ENCODE measurements around the gene NR1H3. TPM values are rescaled to one million over a fixed set of nuclear protein-coding genes. Genes with fewer than 3 reads are reported as not detected.

The NR1H3 gene
- total RNA-seq, 6 donors from 2014 or later, result 37.3 to 367 (median 49.2) TPM

DNA sequence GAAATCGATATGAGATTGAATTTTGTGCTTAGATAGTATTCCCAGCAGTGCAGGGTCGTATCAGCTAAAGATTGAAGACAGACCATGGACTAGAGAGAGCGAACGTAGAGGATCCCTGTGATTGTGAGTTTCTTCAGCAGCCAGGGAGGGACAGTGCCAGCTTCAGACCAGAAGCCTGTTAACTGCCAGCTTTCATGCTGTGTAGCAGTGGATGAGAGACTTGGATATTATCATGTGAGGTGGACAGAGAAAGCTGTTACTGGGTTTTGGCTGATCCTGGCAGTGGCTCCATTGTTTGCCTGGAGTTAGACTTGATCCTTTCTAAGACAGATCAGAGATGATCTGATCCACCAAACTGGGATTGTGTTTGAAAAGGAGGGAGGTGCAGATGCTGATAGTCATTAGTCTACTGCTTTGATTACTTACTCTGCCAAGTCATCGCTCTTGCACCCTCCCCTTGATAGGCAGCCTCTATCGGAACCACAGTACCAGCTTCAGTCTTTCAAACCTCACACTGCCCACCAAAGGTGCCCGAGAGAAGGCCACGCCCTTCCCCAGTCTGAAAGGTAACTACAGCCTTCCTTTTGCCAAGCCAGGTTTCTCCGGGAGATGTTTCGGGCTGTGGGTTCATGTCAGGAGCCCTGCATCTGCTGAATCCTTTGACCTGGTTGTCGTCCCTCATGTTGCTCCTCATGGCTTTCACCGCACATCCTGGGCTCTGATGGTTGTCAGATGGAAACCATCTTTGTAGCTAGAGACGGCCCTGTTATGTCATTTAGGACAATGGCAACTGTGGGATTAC is 28.4 kb downstream of the NR1H3 start:
- no peak for DNase-seq
- TF ChIP-seq POLR2AphosphoS5 (IDR thresholded peaks at IDR 0.05) (no peak), EP300 (IDR thresholded peaks at IDR 0.05) (no peak), POLR2A (IDR thresholded peaks at IDR 0.05) (no peak)
- TF ChIP-seq, protein P1, sequence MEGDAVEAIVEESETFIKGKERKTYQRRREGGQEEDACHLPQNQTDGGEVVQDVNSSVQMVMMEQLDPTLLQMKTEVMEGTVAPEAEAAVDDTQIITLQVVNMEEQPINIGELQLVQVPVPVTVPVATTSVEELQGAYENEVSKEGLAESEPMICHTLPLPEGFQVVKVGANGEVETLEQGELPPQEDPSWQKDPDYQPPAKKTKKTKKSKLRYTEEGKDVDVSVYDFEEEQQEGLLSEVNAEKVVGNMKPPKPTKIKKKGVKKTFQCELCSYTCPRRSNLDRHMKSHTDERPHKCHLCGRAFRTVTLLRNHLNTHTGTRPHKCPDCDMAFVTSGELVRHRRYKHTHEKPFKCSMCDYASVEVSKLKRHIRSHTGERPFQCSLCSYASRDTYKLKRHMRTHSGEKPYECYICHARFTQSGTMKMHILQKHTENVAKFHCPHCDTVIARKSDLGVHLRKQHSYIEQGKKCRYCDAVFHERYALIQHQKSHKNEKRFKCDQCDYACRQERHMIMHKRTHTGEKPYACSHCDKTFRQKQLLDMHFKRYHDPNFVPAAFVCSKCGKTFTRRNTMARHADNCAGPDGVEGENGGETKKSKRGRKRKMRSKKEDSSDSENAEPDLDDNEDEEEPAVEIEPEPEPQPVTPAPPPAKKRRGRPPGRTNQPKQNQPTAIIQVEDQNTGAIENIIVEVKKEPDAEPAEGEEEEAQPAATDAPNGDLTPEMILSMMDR (IDR thresholded peaks at IDR 0.05), result no peak
- Histone ChIP-seq H3K9me3 (no peaks in the 10 kb centered on the region), H3K27ac (no peak overlapping the region), H3K4me3 (no peak overlapping the region), H3K36me3 (peaks cover 77 to 100% (median 98%) of the 10 kb centered on the region in 4 donors), H3K4me1 (no peaks in the 10 kb centered on the region), H3K27me3 (no peaks in the 10 kb centered on the region)
- 95 to 97% methylated on average over 13 of the region's 13 CpGs for WGBS, 2 donors
- ATAC-seq (ENCODE audit: low FRiP score in 2 of 2), result no peak

DNA sequence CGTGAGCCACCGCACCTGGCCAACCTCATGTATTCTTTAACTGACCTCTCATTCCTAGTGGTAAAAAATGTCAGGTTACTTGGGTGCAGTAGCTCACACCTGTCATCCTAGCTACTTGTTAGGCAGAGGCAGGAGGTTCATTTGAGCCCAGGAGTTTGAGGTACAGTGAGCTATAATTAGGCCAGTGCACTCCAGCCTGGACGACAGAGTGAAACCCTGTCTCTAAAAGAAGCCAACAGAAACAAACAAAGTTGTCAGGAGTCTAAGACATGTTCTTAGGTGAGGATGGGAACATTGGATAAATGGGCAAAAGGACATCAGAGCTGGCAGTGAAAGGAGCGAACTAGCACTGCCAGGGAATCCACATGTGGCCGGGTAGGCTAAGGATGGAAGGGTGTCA is 30.3 kb downstream of the NR1H3 start:
- TF ChIP-seq POLR2AphosphoS5 (IDR thresholded peaks at IDR 0.05) (no peak), POLR2A (IDR thresholded peaks at IDR 0.05) (no peak), EP300 (IDR thresholded peaks at IDR 0.05) (no peak)
- TF ChIP-seq, protein P1 (IDR thresholded peaks at IDR 0.05), result no peak
- DNase-seq, result no peak
- Histone ChIP-seq H3K4me1 (no peaks in the 10 kb centered on the region), H3K9me3 (no peaks in the 10 kb centered on the region), H3K36me3 (peaks cover 74 to 100% (median 98%) of the 10 kb centered on the region in 4 donors), H3K27me3 (no peaks in the 10 kb centered on the region), H3K4me3 (no peak overlapping the region), H3K27ac (no peak overlapping the region)
- ATAC-seq (ENCODE audit: low FRiP score in 2 of 2), result no peak
- 84 to 92% methylated on average over 5 of the region's 5 CpGs for WGBS, 2 donors

DNA sequence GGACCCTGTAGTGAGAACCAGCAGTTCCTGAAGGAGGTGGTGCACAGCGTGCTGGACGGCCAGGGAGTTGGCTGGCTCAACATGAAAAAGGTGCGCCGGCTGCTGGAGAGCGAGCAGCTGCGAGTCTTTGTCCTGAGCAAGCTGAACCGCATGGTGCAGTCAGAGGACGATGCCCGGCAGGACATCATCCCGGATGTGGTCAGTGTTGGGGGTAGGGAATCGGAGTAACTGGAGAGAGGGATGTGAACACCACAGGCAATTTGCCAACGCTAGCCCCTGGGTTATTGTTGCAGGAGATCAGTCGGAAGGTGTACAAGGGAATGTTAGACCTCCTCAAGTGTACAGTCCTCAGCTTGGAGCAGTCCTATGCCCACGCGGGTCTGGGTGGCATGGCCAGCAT is 32.1 kb downstream of the NR1H3 start:
- Histone ChIP-seq H3K36me3 (peaks cover 67 to 100% (median 95%) of the 10 kb centered on the region in 4 donors), H3K4me1 (no peaks in the 10 kb centered on the region), H3K4me3 (no peak overlapping the region), H3K27me3 (no peaks in the 10 kb centered on the region), H3K9me3 (no peaks in the 10 kb centered on the region), H3K27ac (no peak overlapping the region)
- TF ChIP-seq, protein P1 (IDR thresholded peaks at IDR 0.05), result no peak
- TF ChIP-seq EP300 (IDR thresholded peaks at IDR 0.05) (no peak), POLR2AphosphoS5 (IDR thresholded peaks at IDR 0.05) (no peak), POLR2A (IDR thresholded peaks at IDR 0.05) (no peak)
- DNase-seq (peak in 1 of 2 donors; percentile 30), ATAC-seq (ENCODE audit: low FRiP score in 2 of 2) (no peak)
- 94 to 95% methylated on average over 15 of the region's 15 CpGs for WGBS, 2 donors

DNA sequence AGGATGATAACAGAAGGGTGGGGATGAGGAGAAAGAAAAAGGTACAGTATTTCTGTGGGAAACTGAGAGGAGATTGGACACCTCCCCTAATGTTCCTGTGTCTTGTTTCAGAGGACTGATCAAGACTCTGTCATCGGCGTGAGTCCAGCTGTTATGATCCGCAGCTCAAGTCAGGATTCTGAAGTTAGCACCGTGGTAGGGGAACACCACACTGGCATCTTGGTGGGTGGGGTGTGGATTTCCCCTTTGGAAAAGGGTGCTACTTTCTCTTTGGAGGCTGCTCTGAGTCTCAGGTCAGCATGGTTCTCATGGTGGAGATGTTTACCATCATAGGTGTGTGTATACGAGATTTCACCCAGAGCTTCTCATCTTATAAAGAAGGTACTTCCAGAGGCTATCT is 37.6 kb downstream of the NR1H3 start:
- DNase-seq (no peak), ATAC-seq (ENCODE audit: low FRiP score in 2 of 2) (no peak)
- H3K27ac ChIP-seq, result no peak overlapping the region
- H3K4me3 ChIP-seq, result no peak overlapping the region
- TF ChIP-seq EP300 (IDR thresholded peaks at IDR 0.05), result no peak
- TF ChIP-seq, protein P1 (IDR thresholded peaks at IDR 0.05), result no peak
- no peak for TF ChIP-seq POLR2AphosphoS5 (IDR thresholded peaks at IDR 0.05)
- no peak for TF ChIP-seq POLR2A (IDR thresholded peaks at IDR 0.05)
- no peaks in the 10 kb centered on the region for H3K27me3 ChIP-seq
- WGBS, 2 donors, result 94% methylated on average over 5 of the region's 5 CpGs
- peaks cover 0 to 8% (median 5%) of the 10 kb centered on the region in 4 donors for H3K9me3 ChIP-seq
- H3K4me1 ChIP-seq, result no peaks in the 10 kb centered on the region
- peaks cover 48 to 100% (median 90%) of the 10 kb centered on the region in 4 donors for H3K36me3 ChIP-seq

Measured in upper lobe of left lung (tissue), 6 donors.